ENCODE results near the gene GALM.
"Not testable (repeated sequence)": the region's sequence is repeated elsewhere in the genome, so short reads cannot be mapped to it uniquely, and the experiment has no call there.

The GALM gene

DNA sequence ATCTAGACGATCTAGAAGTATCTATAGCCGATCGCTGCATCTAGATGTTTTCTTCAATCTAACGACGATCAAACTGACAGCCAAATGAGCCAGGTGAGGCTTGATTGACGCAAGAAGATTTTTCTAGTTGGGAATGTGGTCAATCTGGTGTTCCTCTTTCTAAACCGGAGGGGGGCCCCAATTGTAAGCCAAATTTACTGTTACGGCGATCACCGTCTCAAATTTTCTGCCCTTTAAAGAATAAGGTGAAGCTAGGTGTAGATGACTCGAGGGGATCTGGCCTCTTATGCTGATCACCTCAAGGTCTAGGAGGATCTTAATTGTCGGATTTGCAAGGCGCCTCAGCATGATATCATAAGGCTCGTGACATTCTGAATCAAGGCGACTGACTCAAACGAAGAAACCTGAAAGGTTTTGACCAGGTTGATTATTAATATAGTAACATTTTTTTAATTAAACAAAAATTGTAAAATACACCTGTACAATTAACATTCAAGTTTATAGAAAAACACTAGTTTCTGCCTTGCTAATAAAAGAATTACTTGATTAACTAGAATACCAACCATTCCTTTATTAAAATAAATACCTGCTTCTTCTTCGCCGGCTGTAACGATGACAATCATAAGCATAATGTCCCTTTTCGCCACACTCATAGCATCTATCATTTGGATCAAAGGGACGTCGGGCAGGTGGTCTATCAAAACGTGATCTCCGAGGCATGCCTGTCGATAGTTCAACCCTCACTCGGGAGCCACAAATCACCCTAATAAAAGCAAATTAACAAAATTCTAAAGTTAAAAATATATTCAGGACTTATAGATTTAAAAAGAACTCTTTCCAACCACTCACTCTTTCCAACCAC, 83.3 kb downstream of the GALM start:
- peak overlapping the region; percentile 76 for H3K4me3 ChIP-seq (ENCODE audit: low read depth, low read length)
- TF ChIP-seq, protein P1, sequence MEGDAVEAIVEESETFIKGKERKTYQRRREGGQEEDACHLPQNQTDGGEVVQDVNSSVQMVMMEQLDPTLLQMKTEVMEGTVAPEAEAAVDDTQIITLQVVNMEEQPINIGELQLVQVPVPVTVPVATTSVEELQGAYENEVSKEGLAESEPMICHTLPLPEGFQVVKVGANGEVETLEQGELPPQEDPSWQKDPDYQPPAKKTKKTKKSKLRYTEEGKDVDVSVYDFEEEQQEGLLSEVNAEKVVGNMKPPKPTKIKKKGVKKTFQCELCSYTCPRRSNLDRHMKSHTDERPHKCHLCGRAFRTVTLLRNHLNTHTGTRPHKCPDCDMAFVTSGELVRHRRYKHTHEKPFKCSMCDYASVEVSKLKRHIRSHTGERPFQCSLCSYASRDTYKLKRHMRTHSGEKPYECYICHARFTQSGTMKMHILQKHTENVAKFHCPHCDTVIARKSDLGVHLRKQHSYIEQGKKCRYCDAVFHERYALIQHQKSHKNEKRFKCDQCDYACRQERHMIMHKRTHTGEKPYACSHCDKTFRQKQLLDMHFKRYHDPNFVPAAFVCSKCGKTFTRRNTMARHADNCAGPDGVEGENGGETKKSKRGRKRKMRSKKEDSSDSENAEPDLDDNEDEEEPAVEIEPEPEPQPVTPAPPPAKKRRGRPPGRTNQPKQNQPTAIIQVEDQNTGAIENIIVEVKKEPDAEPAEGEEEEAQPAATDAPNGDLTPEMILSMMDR (IDR thresholded peaks at IDR 0.05; ENCODE audit: borderline replicate concordance, insufficient read depth, low read depth, low read length) = no peak

DNA sequence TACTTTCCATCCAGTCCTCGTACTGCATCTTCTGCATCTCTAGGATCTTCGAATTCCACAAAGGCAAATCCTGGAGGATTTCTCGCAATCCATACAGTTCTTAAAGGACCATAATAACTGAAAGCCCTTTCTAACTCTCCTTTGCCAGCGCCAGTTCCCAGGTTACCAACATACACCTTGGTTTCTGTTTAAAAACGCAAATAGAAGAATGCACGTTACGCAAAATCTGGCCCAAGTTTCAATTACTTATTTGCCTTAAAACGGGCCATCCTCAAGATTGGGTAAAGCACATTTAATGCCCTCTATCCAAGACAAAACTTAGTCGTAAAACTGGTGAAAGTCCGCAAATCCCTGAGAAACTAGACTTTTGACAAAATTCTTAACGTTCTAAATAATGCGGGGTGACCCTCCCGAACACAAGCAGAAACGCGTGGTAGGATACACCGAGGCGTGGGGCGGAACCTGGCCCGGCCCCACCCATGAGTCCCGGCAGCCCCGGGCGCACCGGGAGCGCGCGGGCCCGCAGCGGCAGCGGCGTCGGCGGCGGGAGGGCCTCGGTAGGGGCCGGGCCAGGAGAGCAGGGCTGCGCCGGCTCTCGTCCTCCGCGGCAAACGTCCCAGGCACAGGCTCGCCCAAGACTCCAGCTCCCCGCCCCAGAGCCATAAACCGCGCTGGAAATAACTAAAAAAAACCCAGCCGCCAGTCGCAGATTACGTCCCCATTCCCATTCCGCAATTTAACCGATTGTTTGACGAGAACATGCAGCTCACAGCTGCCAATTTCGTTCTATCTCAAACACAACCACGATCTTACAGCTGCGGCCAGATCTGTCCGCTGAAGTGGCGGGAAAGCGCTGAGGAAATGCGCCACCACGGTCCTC, 84.3 kb downstream of the GALM start:
- peak overlapping the region; percentile 76 for H3K4me3 ChIP-seq (ENCODE audit: low read depth, low read length)
- TF ChIP-seq, protein P1 (IDR thresholded peaks at IDR 0.05; ENCODE audit: borderline replicate concordance, insufficient read depth, low read depth, low read length) = no peak

DNA sequence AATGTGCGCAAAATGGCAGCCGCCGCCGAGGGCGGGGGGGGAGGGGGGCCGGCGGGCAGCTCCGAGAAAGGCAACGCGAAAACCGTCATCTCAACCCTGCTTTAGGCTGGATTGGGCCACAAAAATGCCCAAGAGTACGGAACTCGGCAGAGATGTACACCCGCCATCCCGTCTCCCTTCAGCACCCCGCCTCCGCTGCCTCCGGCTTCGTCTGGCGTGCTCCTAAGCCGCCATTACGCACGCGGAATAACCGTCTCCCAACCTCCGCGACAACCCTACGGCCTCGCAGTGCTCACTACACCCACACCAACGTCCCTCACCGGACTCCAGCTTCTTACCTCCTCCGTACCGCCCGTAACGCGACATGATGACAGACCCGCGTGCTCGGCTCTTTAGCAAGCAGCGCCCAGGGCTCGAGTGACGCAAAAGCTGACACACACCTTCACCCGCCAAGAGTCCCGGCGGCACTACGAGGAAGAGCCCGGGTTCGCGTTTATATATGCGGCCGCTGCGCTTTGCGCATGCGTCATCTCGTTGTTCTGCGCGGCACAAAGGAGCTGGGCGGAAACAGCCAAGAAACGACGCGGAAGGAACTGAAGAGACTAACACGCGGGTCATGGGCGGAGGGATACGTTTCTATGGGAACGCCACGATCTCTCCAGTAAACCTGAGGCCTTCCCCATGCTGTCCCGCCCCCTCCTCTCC, 85.1 kb downstream of the GALM start, which contains the start of gene SRSF7:
Gene SRSF7, minus strand, starts transcription at position 471 of the 705 bp plus-strand sequence. Its CDS starts 105 bp downstream, at position 366.
- TF ChIP-seq, protein P1 (IDR thresholded peaks at IDR 0.05; ENCODE audit: borderline replicate concordance, insufficient read depth, low read depth, low read length) = no peak
- H3K4me3 ChIP-seq (ENCODE audit: low read depth, low read length) = peak within 1 kb of the TSS; percentile 76

DNA sequence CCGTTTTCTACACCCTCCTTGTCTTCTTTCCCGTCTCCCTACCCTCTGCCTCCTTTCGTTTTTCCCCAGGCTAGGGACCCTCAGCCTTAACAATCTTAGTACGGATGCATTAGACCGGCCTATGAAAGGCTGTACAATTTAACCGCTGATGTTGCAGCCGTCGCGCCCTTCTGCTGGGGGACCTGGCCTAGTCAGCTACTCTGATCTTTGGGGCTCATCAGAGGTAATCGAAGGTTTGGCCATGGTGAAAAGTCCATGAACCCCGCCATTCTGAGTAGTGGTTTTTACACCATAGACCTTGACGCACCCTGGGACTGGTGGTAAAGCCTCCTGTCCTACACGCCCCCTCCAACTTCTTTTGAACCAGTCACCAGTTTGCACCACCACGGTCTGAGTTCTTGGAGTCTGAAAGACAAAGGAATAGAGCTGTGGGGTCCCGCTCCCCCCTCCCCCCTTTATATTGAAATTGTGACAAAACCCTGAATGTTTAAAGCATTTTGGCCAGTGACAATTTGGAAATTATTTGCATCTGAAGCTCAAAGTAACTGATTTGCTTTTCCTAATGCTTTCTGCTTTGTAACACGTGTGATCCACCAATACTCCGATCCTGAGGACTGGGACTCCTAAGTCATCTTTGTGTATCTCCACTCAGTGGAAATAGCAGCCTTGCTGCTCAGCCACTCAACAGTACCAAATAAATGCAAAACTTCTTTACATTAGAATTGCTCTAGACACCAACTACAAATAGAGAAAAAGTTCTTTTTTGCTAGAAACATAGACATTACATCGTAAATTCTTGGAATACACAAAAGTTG, 85.9 kb downstream of the GALM start:
- TF ChIP-seq, protein P1 (IDR thresholded peaks at IDR 0.05; ENCODE audit: borderline replicate concordance, insufficient read depth, low read depth, low read length) = no peak
- H3K4me3 ChIP-seq (ENCODE audit: low read depth, low read length) = peak overlapping the region; percentile 43

DNA sequence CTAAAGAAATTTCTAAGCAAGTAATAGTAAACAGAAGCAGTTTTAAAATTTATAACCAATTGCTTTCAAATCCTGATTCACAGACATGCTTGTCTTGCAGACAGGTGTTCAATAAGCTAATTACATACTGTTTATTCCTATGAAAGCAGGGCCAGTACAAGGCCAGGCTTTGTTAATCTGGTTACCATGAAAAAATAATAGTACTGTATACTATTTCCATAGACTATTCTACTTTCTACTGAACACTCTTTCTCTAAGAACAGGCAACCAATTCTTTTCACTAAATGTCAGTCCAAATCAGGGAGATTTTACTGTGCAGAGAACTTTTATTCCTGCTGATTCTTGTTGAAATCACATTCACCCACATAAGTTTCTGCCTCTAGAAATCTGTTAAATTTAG, 88.1 kb downstream of the GALM start:
- TF ChIP-seq, protein P1 (IDR thresholded peaks at IDR 0.05; ENCODE audit: borderline replicate concordance, insufficient read depth, low read depth, low read length) = no peak
- H3K4me3 ChIP-seq (ENCODE audit: low read depth, low read length) = no peak overlapping the region

DNA sequence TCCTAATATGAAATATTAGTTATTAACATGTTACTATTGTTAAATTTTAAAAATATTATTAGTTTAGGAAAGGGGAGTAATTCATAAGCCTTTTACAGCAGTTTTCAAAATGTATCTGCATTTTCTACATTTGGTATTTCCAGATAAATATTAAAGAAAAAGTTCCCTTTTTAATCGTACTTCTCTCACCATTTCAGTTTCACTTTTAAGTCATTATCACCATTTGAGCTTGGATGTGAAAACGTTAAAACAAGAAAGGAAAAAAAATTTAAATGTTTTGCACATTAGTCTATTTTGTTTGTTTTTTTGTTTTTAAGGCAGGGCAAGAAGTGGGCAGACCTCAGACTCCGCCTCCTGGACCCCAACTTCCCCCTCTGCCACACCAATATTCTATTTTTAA, 88.6 kb downstream of the GALM start:
- TF ChIP-seq, protein P1 (IDR thresholded peaks at IDR 0.05; ENCODE audit: borderline replicate concordance, insufficient read depth, low read depth, low read length) = no peak
- H3K4me3 ChIP-seq (ENCODE audit: low read depth, low read length) = no peak overlapping the region

DNA sequence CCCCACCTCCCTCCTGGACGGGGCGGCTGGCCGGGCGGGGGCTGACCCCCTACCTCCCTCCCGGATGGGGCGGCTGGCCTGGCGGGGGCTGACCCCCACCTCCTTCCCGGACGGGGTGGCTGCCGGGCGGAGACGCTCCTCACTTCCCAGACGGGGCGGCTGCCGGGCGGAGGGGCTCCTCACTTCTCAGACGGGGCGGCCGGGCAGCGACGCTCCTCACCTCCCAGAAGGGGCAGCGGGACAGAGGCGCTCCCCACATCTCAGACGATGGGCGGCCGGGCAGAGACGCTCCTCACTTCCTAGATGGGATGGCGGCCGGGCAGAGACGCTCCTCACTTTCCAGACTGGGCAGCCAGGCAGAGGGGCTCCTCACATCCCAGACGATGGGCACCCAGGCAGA, 90.0 kb downstream of the GALM start:
- H3K4me3 ChIP-seq (ENCODE audit: low read depth, low read length) = not testable (repeated sequence)

Data from GM12875 (cell line).